ENCODE measurements around the gene CD37.

GRCh38 chr19:49328741-49329140 lies 6.5 kb upstream of the CD37 start:
- TF ChIP-seq SPI1 (IDR thresholded peaks at IDR 0.05; ENCODE audit: low read depth, low read length), result no peak
- no peak for TF ChIP-seq POLR2AphosphoS5 (IDR thresholded peaks at IDR 0.05; ENCODE audit: low read depth, low read length)
- no peak for TF ChIP-seq POLR2A (IDR thresholded peaks at IDR 0.05; ENCODE audit: low read depth, low read length)
- no peak for TF ChIP-seq TAF1 (IDR thresholded peaks at IDR 0.05; ENCODE audit: low read depth, low read length)
- TF ChIP-seq PAX5 (IDR thresholded peaks at IDR 0.05; ENCODE audit: insufficient read depth, low read length, severe bottlenecking), result no peak
- no peak for TF ChIP-seq POU2F2 (IDR thresholded peaks at IDR 0.05; ENCODE audit: low read depth, low read length)

Measured in GM12891 (cell line).